Mucosa of rectum (tissue), 2 donors: Measurements from ENCODE around the gene TAAR5.

ENCODE experiments used
- H3K27ac ChIP-seq, 2 donors: one replicate each; pipeline ENCODE4 v1.7.0; 2013; ENCODE audit warnings: inconsistent platforms in 2 of 2, low read depth in 2 of 2, low read length in 2 of 2
- H3K27me3 ChIP-seq, 2 donors: one replicate each; pipeline ENCODE4 v1.7.0; 2013; ENCODE audit warnings: low read length in 2 of 2; ENCODE audit not compliant: control insufficient read depth in 2 of 2, insufficient read depth in 2 of 2
- H3K36me3 ChIP-seq, 2 donors: one replicate each; pipeline ENCODE4 v1.7.0; 2013; ENCODE audit warnings: low read length in 2 of 2; ENCODE audit not compliant: control insufficient read depth in 2 of 2, insufficient read depth in 2 of 2
- H3K4me1 ChIP-seq, 2 donors: one replicate each; pipeline ENCODE4 v1.7.0; 2013; ENCODE audit warnings: low read length in 2 of 2, mild to moderate bottlenecking in 1 of 2; ENCODE audit not compliant: control insufficient read depth in 2 of 2, insufficient read depth in 2 of 2
- H3K4me3 ChIP-seq, 2 donors: one replicate each; pipeline ENCODE4 v1.7.0; 2013; ENCODE audit warnings: low read length in 2 of 2
- H3K9ac ChIP-seq, 2 donors: one replicate each; pipeline ENCODE4 v1.7.0; 2013; ENCODE audit warnings: low read length in 2 of 2, low read depth in 1 of 2, mild to moderate bottlenecking in 1 of 2
- H3K9me3 ChIP-seq, 2 donors: one replicate each; pipeline ENCODE4 v1.7.0; 2013; ENCODE audit warnings: low read length in 2 of 2; ENCODE audit not compliant: control insufficient read depth in 2 of 2
- donor health status: healthy.
- donor health status: Normal muscosa, but diverticular disease.

The TAAR5 gene

DNA sequence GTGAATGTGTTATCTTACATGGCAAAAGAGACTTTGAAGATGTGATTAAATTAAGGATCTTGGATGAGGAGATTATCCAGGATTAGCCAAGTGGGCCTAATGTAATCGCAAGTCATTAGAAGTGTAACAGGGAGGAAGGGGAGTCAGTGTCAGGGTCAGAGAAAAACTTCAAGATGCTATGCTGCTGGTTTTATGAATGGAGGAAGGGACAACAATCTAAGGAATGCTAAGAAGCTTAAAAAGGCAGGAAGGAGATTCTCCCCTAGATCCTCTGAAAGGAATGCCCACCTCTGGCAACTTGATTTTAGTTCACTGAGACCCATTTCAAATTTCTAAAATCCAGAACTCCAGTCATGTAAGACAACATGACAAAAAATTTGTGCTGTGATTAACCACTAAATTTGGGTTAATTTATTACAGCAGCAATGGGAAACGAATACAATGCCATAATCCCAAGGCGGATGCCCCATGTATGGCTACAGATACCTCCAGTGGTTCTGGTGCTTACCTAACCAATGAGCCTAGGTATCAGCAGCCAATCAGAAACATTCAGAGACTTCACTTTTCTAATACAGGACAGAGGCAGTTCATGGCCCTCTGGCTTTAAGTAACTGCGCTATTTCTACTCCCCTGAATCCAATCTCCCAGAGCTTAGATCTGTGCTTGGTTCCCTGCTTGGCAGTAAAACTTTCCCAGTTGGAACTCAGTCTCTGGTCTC, 40.6 kb downstream of the TAAR5 start:
- Histone ChIP-seq H3K9me3 (no peaks in the 10 kb centered on the region), H3K4me3 (no peak overlapping the region), H3K27me3 (peaks cover 0 to 4% of the 10 kb centered on the region in 2 donors), H3K36me3 (no peaks in the 10 kb centered on the region), H3K4me1 (no peaks in the 10 kb centered on the region), H3K27ac (no peak overlapping the region), H3K9ac (no peak overlapping the region)

GRCh38 chr6:132544826-132545225, 44.7 kb downstream of the TAAR5 start:
- Histone ChIP-seq H3K4me1 (no peaks in the 10 kb centered on the region), H3K27me3 (peaks cover 2 to 3% of the 10 kb centered on the region in 2 donors), H3K36me3 (no peaks in the 10 kb centered on the region)

More at GRCh38 chr6:132544826-132545225, 44.7 kb downstream of the TAAR5 start:
- Histone ChIP-seq H3K9me3 (no peaks in the 10 kb centered on the region), H3K27ac (no peak overlapping the region), H3K4me3 (no peak overlapping the region), H3K9ac (no peak overlapping the region)
